ENCODE measurements around the gene ADGRG3. TPM values are rescaled to one million over a fixed set of nuclear protein-coding genes. Genes with fewer than 3 reads are reported as not detected.

The ADGRG3 gene
- total RNA-seq, 1 donor from 2014 or later, result 5.8 TPM

- no peak overlapping the region for H3K27ac ChIP-seq
- ATAC-seq (no peak), DNase-seq (no peak)
- H3K4me1 ChIP-seq, result no peaks in the 10 kb centered on the region
- no peaks in the 10 kb centered on the region for H3K27me3 ChIP-seq
- H3K9me3 ChIP-seq, result no peaks in the 10 kb centered on the region
- H3K4me3 ChIP-seq, result no peak overlapping the region
- no peaks in the 10 kb centered on the region for H3K36me3 ChIP-seq
- intact Hi-C loops (cut with DNase I), result no loop called here
- TF ChIP-seq CTCF (IDR thresholded peaks at IDR 0.05), result no peak
Measured at GRCh38 chr16:57699481-57699880, 31.4 kb downstream of the ADGRG3 start.

GRCh38 chr16:57699899-57700298 is 31.8 kb downstream of the ADGRG3 start:
- DNase-seq (no peak), ATAC-seq (no peak)
- no peaks in the 10 kb centered on the region for H3K9me3 ChIP-seq
- no peak for TF ChIP-seq CTCF (IDR thresholded peaks at IDR 0.05)
- H3K27ac ChIP-seq, result no peak overlapping the region
- H3K36me3 ChIP-seq, result no peaks in the 10 kb centered on the region
- no peaks in the 10 kb centered on the region for H3K27me3 ChIP-seq
- H3K4me1 ChIP-seq, result no peaks in the 10 kb centered on the region
- intact Hi-C loops (cut with DNase I), result no loop called here
- H3K4me3 ChIP-seq, result no peak overlapping the region

- no peaks in the 10 kb centered on the region for H3K4me1 ChIP-seq
- no peaks in the 10 kb centered on the region for H3K27me3 ChIP-seq
- no peak overlapping the region for H3K27ac ChIP-seq
- no peak for DNase-seq
- no peaks in the 10 kb centered on the region for H3K9me3 ChIP-seq
- TF ChIP-seq CTCF (IDR thresholded peaks at IDR 0.05), result no peak
- ATAC-seq, result no peak
- H3K36me3 ChIP-seq, result no peaks in the 10 kb centered on the region
- intact Hi-C loops (cut with DNase I), result no loop called here
- no peak overlapping the region for H3K4me3 ChIP-seq
Measured at GRCh38 chr16:57700781-57701551, 32.9 kb downstream of the ADGRG3 start.

GRCh38 chr16:57701759-57702371 is 33.8 kb downstream of the ADGRG3 start:
- Histone ChIP-seq H3K9me3 (no peaks in the 10 kb centered on the region), H3K4me1 (no peaks in the 10 kb centered on the region), H3K4me3 (no peak overlapping the region), H3K36me3 (no peaks in the 10 kb centered on the region), H3K27me3 (no peaks in the 10 kb centered on the region), H3K27ac (no peak overlapping the region)
- no peak for ATAC-seq
- intact Hi-C loops (cut with DNase I), result no loop called here
- TF ChIP-seq CTCF (IDR thresholded peaks at IDR 0.05), result no peak
- DNase-seq, result no peak

GRCh38 chr16:57703416-57704010 is 35.4 kb downstream of the ADGRG3 start:
- no peaks in the 10 kb centered on the region for H3K27me3 ChIP-seq
- TF ChIP-seq CTCF (IDR thresholded peaks at IDR 0.05), result no peak
- DNase-seq (no peak), ATAC-seq (no peak)
- intact Hi-C loops (cut with DNase I), result no loop called here
- H3K4me3 ChIP-seq, result no peak overlapping the region
- no peaks in the 10 kb centered on the region for H3K4me1 ChIP-seq
- H3K27ac ChIP-seq, result no peak overlapping the region
- H3K36me3 ChIP-seq, result no peaks in the 10 kb centered on the region
- H3K9me3 ChIP-seq, result no peaks in the 10 kb centered on the region
